ENCODE results near the gene MT2A.

Gene MT2A

DNA sequence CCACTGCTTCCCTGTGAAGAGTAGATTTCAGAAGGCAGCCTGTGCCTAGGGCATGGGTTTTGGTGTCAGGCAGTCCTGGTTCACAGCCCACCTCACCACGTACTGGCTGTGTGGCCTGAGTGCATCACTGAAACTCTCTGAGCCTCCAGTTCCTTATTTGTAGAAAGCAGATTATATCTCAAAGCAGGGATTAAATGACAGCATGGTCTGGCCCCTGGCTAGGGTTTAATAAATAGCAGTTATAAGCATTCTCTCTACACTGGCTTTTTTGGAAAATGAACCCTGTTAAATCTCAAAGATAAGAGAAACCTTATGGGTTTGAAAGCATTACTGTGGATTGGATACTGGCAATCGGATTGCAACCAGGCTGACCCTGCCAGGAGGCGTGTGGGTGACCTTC lies 21.1 kb downstream of the MT2A start:
- ChIA-PET POLR2A (ENCODE audit: low non-redundant PET) (no interaction called here), CTCF (no interaction called here)
- TF ChIP-seq, protein P1, sequence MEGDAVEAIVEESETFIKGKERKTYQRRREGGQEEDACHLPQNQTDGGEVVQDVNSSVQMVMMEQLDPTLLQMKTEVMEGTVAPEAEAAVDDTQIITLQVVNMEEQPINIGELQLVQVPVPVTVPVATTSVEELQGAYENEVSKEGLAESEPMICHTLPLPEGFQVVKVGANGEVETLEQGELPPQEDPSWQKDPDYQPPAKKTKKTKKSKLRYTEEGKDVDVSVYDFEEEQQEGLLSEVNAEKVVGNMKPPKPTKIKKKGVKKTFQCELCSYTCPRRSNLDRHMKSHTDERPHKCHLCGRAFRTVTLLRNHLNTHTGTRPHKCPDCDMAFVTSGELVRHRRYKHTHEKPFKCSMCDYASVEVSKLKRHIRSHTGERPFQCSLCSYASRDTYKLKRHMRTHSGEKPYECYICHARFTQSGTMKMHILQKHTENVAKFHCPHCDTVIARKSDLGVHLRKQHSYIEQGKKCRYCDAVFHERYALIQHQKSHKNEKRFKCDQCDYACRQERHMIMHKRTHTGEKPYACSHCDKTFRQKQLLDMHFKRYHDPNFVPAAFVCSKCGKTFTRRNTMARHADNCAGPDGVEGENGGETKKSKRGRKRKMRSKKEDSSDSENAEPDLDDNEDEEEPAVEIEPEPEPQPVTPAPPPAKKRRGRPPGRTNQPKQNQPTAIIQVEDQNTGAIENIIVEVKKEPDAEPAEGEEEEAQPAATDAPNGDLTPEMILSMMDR (conservative IDR thresholded peaks at IDR 0.05; ENCODE audit: low read depth), result no peak
- peak overlapping the region; percentile 90 for H3K27ac ChIP-seq
- DNase-seq (ENCODE audit: low spot score), result no peak

DNA sequence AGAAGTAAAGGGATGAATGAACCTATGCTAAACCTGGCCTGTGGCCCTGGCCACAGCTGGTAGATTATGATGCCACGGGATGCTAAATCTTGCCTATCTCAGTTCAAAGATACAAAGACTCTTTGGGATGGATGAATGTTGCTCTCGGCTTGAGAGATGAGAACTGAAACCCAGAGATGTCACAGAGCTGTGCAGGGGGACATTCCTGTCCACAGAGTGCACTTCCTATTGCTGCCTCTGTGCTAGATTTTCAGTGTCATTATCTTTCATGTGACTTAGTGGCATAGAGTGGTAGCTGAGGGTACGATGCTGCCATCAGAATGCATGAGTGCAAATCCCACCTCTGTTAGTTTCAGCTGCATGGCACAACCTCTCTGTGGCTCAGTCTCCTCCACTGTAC lies 21.8 kb downstream of the MT2A start:
- DNase-seq (ENCODE audit: low spot score), result no peak
- peak overlapping the region; percentile 90; the same call in 1 of the 2 replicates for H3K27ac ChIP-seq
- ChIA-PET CTCF (interaction anchor here (0.6 to 1.1 kb wide), 2 partner anchors 44 to 72 kb away, joined by 3 read pairs; no protein-coding TSS in a partner anchor), POLR2A (ENCODE audit: low non-redundant PET) (no interaction called here)
- TF ChIP-seq, protein P1 (conservative IDR thresholded peaks at IDR 0.05; ENCODE audit: low read depth), result no peak

DNA sequence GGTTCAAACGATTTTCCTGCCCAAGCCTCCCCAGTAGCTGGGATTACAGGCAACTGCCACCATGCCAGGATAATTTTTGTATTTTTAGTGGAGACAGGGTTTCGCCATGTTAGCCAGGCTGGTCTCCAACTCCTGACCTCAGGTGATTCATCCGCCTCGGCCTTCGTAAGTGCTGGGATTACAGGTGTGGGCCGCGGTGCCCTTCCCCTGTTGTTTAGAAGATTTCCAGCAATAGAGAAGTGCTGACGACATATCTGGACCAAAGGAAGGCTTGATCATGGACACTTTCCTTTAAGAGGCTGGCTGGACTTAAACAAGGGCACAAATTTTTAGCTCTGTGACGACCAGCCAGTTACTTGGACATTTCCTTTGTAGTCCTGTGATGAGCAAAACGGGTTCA lies 22.8 kb downstream of the MT2A start:
- POLR2A ChIA-PET (ENCODE audit: low non-redundant PET), result no interaction called here
- CTCF ChIA-PET, result no interaction called here
- TF ChIP-seq, protein P1 (conservative IDR thresholded peaks at IDR 0.05; ENCODE audit: low read depth), result no peak
- no peak for DNase-seq (ENCODE audit: low spot score)
- no peak overlapping the region for H3K27ac ChIP-seq

DNA sequence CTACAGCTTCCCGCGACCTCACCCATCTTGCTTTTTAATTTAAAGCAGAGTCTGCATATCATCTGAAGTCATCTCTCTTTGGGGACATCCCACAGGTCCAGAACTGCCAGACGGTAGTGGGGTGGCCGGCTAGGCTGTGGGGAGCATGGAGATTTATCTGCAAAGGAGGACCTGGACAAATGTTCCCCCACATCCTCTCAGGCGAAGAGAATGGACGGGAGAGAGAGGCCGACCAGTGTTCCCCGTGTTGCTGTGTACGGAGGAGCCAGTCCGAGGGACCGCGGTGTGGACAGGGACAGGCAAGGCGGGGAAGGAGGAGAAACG lies 23.4 kb downstream of the MT2A start:
- ChIA-PET CTCF (no interaction called here), POLR2A (ENCODE audit: low non-redundant PET) (no interaction called here)
- no peak for DNase-seq (ENCODE audit: low spot score)
- H3K27ac ChIP-seq, result peak overlapping the region; percentile 24
- TF ChIP-seq, protein P1 (conservative IDR thresholded peaks at IDR 0.05; ENCODE audit: low read depth), result no peak

DNA sequence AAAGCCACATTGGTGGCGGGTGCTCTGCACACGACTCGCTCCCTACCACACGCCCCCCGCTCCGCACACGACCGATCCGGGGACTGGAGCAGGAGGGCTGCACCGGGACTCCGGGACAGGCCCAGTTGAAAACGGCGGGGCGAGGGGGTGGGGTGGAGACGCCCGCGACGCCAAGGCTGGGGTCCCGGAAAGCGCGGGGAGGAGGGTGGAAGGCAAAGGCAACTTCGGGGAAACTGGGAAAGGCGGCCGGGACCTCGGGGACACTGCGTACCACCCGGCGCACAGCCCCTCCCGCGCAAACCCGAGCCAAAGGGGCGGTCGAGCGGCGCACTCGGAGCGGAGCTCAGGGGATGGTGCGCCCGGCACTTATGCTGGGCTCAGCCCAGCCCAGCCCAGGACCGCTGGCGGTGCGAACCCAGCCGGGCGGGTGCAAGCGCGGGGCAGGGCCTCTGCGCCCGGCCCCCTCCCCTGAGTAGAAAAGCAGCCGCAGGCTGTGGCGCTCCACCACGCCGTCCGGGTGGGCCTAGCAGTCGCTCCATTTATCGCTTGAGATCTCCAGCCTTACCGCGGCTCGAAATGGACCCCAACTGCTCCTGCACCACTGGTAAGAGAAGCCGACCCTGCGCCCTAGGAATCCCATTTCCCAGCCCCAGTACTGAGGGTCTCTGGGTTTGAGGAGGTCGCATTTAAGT lies 23.9 kb downstream of the MT2A start, which contains the start of gene MT1M:
MT1M (plus strand) TSS at position 504 of the 692 bp plus-strand sequence; CDS start at position 577, 73 bp downstream.
- H3K27ac ChIP-seq, result peak within 1 kb of the TSS; percentile 24
- no peak for DNase-seq (ENCODE audit: low spot score)
- TF ChIP-seq, protein P1 (conservative IDR thresholded peaks at IDR 0.05; ENCODE audit: low read depth), result no peak
- ChIA-PET CTCF (no interaction called here), POLR2A (ENCODE audit: low non-redundant PET) (no interaction called here)

DNA sequence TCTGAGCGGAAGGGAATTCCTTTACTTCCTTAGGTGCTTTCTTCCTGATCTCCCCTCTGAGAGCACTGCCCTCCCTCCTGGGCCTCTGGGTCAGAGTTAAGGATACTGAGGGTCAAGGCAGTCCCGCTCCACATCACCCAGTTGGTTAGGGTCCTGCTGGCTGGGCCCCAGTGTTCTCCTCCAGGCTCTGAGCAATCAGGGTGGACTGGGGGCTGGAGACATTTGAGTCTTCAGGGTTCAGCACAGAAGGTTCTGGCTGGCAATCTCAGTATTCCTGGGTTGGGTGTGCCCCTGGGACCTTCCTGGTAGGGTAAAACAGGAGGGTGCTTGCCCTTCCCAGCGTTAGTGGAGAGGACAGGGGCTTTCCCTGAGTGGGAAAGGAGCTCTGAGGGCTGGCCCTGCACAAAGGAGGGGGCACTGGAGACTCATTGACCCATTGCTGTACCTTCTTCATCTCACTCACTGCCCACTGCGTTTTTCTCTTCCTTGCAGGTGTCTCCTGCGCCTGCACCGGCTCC lies 24.5 kb downstream of the MT2A start:
- DNase-seq (ENCODE audit: low spot score), result no peak
- peak overlapping the region; percentile 24 for H3K27ac ChIP-seq
- CTCF ChIA-PET, result no interaction called here
- POLR2A ChIA-PET (ENCODE audit: low non-redundant PET), result no interaction called here
- TF ChIP-seq, protein P1 (conservative IDR thresholded peaks at IDR 0.05; ENCODE audit: low read depth), result no peak
